ENCODE measurements around the gene NUMBL. TPM values are rescaled to one million over a fixed set of nuclear protein-coding genes. Genes with fewer than 3 reads are reported as not detected.
A peak's percentile ranks its signal among the peaks of the same experiment; 100 is the strongest.
"Not testable (repeated sequence)": the region's sequence is repeated elsewhere in the genome, so short reads cannot be mapped to it uniquely, and the experiment has no call there.

Gene NUMBL
- total and polyA plus RNA-seq, 2 experiments from 2014 or later: 13.8 to 21.7 TPM

DNA sequence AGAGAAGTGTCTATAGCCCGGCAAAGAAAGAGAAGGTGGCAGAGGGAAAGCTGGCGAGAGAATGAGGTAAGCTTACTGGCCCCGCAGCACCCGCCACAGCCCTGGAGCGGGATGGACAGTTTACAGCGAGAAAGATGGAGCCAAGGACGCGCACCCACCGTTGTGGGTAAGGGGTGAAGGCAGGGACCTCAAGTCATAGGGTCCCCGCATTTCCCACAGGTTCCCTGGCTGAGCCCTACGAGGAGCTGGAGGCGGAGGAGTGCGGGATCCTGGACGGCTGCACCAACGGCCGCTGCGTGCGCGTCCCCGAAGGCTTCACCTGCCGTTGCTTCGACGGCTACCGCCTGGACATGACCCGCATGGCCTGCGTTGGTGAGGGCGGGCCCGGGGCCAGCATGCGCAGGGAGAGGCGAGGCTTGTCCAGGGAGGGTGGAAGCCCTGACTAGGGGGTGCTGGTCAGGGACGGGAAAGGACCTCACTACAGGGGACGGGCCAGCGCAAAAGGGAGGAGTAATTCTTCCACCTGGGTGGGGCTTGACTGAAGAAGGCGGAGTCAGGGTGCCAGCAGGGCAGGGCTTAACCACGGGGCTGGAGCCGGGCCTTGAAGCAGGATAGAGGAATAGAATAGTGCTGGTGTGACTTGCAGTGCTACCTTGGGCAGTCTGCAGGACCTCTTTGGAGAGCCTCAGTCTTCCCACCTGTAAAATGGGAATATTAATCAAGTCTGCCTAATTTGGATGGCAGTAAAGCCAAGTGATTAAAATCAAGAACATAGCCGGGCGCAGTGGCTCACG, 62.8 kb downstream of the NUMBL start:
- no peak for TF ChIP-seq CTCF (IDR thresholded peaks at IDR 0.05; ENCODE audit: low read depth, low read length)
- Histone ChIP-seq H3K27ac (no peak overlapping the region), H3K4me1 (ENCODE audit: low read depth) (no peaks in the 10 kb centered on the region), H3K4me3 (no peak overlapping the region), H3K36me3 (peaks cover 3% of the 10 kb centered on the region), H3K9me3 (ENCODE audit: low read depth) (no peaks in the 10 kb centered on the region), H3K27me3 (no peaks in the 10 kb centered on the region)
- no peak for DNase-seq (ENCODE audit: low read depth in 1 of 2, low spot score in 1 of 2)

- Histone ChIP-seq H3K9me3 (ENCODE audit: low read depth) (no peaks in the 10 kb centered on the region), H3K4me1 (ENCODE audit: low read depth) (no peaks in the 10 kb centered on the region), H3K27me3 (no peaks in the 10 kb centered on the region), H3K36me3 (peaks cover 4% of the 10 kb centered on the region), H3K4me3 (no peak overlapping the region), H3K27ac (no peak overlapping the region)
- TF ChIP-seq CTCF (IDR thresholded peaks at IDR 0.05; ENCODE audit: low read depth, low read length): no peak
- no peak for DNase-seq (ENCODE audit: low read depth in 1 of 2, low spot score in 1 of 2)
These were observed 63.5 kb downstream of the NUMBL start for GRCh38 chr19:40626918-40627317.

GRCh38 chr19:40625406-40626120, 64.9 kb downstream of the NUMBL start:
- H3K36me3 ChIP-seq: peaks cover 10% of the 10 kb centered on the region
- TF ChIP-seq CTCF (IDR thresholded peaks at IDR 0.05; ENCODE audit: low read depth, low read length): no peak
- H3K4me3 ChIP-seq: no peak overlapping the region
- no peaks in the 10 kb centered on the region for H3K27me3 ChIP-seq
- H3K27ac ChIP-seq: no peak overlapping the region
- no peaks in the 10 kb centered on the region for H3K9me3 ChIP-seq (ENCODE audit: low read depth)
- no peaks in the 10 kb centered on the region for H3K4me1 ChIP-seq (ENCODE audit: low read depth)
- DNase-seq (ENCODE audit: low read depth in 1 of 2, low spot score in 1 of 2): no peak

DNA sequence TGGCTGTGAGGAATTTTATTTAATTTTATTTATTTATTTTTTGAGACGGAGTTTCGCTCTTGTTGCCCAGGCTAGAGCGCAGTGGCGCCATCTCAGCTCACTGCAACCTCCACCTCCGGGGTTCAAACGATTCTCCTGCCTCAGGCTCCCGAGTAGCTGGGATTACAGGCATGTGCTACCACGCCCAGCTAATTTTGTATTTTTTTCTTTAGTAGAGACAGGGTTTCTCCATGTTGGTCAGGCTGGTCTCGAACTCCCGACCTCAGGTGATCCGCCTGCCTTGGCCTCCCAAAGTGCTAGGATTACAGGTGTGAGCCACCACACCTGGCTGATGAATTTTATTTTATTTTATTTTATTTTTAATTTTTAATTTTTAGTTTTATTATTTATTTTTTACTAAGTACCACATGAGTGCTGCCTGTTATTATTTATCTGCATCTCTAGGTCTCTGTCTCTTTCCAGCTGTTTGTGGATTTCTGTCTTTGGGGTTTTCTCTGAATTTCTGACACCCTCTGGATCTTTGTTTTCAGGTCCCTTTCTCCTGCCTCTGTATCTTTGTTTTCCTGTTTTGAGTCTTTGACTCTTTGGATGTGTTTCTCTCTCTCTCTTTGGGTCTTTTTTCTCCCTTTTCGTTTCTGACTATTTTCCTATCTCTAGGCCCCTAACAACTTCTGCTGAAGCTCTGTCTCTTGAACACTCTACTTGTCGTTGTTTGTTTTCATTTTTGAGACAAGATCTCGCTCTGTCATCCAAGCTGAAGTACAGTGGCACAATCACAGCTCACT, 65.9 kb downstream of the NUMBL start:
- not testable (repeated sequence) for H3K4me3 ChIP-seq; H3K27ac ChIP-seq; DNase-seq (ENCODE audit: low read depth in 1 of 2, low spot score in 1 of 2); H3K27me3 ChIP-seq; H3K4me1 ChIP-seq (ENCODE audit: low read depth); H3K9me3 ChIP-seq (ENCODE audit: low read depth)
- H3K36me3 ChIP-seq: peaks cover 14% of the 10 kb centered on the region

DNA sequence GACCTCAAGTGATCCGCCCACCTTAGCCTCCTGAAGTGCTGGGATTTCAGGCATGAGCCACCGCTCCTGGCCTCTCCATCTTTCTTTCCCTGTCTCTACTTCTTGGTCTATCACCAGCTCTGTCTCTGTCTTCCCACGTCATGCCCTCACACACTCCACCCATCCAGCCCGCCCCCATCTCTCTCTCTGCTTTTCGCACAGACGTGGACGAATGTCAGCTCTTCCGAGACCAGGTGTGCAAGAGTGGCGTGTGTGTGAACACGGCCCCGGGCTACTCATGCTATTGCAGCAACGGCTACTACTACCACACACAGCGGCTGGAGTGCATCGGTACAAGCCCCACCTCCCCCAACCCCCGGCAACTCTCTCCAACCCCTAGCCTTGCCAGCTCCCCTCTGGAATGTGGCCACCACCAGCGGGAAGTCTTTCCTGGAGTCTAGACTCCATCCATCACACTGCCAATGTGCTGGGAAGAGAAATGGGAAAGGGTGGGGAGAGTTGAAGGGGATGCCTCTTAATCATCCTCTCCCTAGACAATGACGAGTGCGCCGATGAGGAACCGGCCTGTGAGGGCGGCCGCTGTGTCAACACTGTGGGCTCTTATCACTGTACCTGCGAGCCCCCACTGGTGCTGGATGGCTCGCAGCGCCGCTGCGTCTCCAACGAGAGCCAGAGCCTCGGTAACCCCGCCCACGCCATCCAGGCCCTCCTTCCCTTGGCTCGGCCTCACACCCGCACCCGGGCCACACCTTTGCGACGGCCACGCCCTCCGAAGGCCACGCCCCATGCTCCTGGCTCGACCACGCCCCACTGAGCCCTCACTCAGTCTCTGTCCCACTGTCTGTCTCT, 66.8 kb downstream of the NUMBL start:
- Histone ChIP-seq H3K36me3 (peaks cover 18% of the 10 kb centered on the region), H3K4me1 (ENCODE audit: low read depth) (no peaks in the 10 kb centered on the region), H3K4me3 (no peak overlapping the region), H3K27ac (no peak overlapping the region), H3K27me3 (no peaks in the 10 kb centered on the region), H3K9me3 (ENCODE audit: low read depth) (no peaks in the 10 kb centered on the region)
- no peak for TF ChIP-seq CTCF (IDR thresholded peaks at IDR 0.05; ENCODE audit: low read depth, low read length)
- DNase-seq (ENCODE audit: low read depth in 1 of 2, low spot score in 1 of 2): peak; percentile 45 to 63
